DMS53 (cell line): ENCODE results near the gene ARIH1.
"Not testable (repeated sequence)": the region's sequence is repeated elsewhere in the genome, so short reads cannot be mapped to it uniquely, and the experiment has no call there.

Experiments used
- DNase-seq: peaks from one replicate; lab custom pipeline; 2025; lab: John Stamatoyannopoulos, UW

The ARIH1 gene

GRCh38 chr15:72608084-72608483 lies 134.0 kb downstream of the ARIH1 start:
- not testable (repeated sequence) for DNase-seq

- no peak for DNase-seq
These were observed 135.7 kb downstream of the ARIH1 start for GRCh38 chr15:72609862-72610261.

GRCh38 chr15:72612324-72612723 lies 138.2 kb downstream of the ARIH1 start:
- not testable (repeated sequence) for DNase-seq

GRCh38 chr15:72614810-72615532 lies 140.8 kb downstream of the ARIH1 start:
- DNase-seq, result peak; percentile 58

GRCh38 chr15:72615533-72616233 lies 141.6 kb downstream of the ARIH1 start:
- DNase-seq, result peak; percentile 58

- no peak for DNase-seq
These were observed 142.5 kb downstream of the ARIH1 start for GRCh38 chr15:72616491-72617210.

GRCh38 chr15:72623854-72624253 lies 149.7 kb downstream of the ARIH1 start:
- not testable (repeated sequence) for DNase-seq

- DNase-seq, result not testable (repeated sequence)
These were observed 152.0 kb downstream of the ARIH1 start for GRCh38 chr15:72626153-72626552.

GRCh38 chr15:72628249-72629067 lies 154.3 kb downstream of the ARIH1 start:
- peak; percentile 7 for DNase-seq

- not testable (repeated sequence) for DNase-seq
These were observed 155.0 kb downstream of the ARIH1 start for GRCh38 chr15:72629068-72629570.

- not testable (repeated sequence) for DNase-seq
These were observed 162.6 kb downstream of the ARIH1 start for GRCh38 chr15:72636519-72637282.

GRCh38 chr15:72639759-72640483 lies 165.8 kb downstream of the ARIH1 start:
- DNase-seq, result not testable (repeated sequence)

- DNase-seq, result not testable (repeated sequence)
These were observed 168.1 kb downstream of the ARIH1 start for GRCh38 chr15:72642271-72642670.

- not testable (repeated sequence) for DNase-seq
These were observed 174.6 kb downstream of the ARIH1 start for GRCh38 chr15:72648631-72649253.
